Fibroblast of villous mesenchyme (primary cell): ENCODE measurements around the gene CDC42SE1. TPM values are rescaled to one million over a fixed set of nuclear protein-coding genes. Genes with fewer than 3 reads are reported as not detected.

Experiments
- DNase-seq: peaks from one replicate; pipeline ENCODE4 v3.0.0-alpha.2; 2010; ENCODE audit warnings: low read depth
- H3K4me3 ChIP-seq: 2 replicates; pipeline ENCODE4 v1.5.1; 2011; ENCODE audit warnings: low read depth, mild to moderate bottlenecking, low read length
- CTCF ChIP-seq: IDR thresholded peaks from 2 replicates; pipeline ENCODE4 v1.5.1; 2012; ENCODE audit warnings: low read depth, mild to moderate bottlenecking, low read length; ENCODE audit not compliant: insufficient read depth
- total RNA-seq: library from RNA; depleted of rRNA; stranded (reverse); fragments of >200 nt; gene quantifications from 2 replicates; pipeline ENCODE4 v1.2.3, GENCODE V29; 2012

CDC42SE1 gene
- total RNA-seq, 1 donor, result 68.2 TPM

GRCh38 chr1:151026460-151026859 is 33.0 kb downstream of the CDC42SE1 start:
- no peak for DNase-seq
- no peak for TF ChIP-seq CTCF
- H3K4me3 ChIP-seq, result no peak overlapping the region

GRCh38 chr1:151024540-151025146 is 34.8 kb downstream of the CDC42SE1 start:
- peak; percentile 86 for TF ChIP-seq CTCF
- H3K4me3 ChIP-seq, result no peak overlapping the region
- peak; percentile 72 for DNase-seq

- TF ChIP-seq CTCF, result peak; percentile 11
- DNase-seq, result peak; percentile 72
- no peak overlapping the region for H3K4me3 ChIP-seq
These were observed 45.9 kb downstream of the CDC42SE1 start for GRCh38 chr1:151013518-151013917.

- no peak overlapping the region for H3K4me3 ChIP-seq
- DNase-seq, result no peak
- TF ChIP-seq CTCF, result no peak
These were observed 46.5 kb downstream of the CDC42SE1 start for GRCh38 chr1:151012684-151013471.

- no peak overlapping the region for H3K4me3 ChIP-seq
- no peak for TF ChIP-seq CTCF
- DNase-seq, result no peak
These were observed 48.1 kb downstream of the CDC42SE1 start for GRCh38 chr1:151011154-151011850.

GRCh38 chr1:151010346-151010726 is 49.1 kb downstream of the CDC42SE1 start:
- H3K4me3 ChIP-seq, result no peak overlapping the region
- no peak for TF ChIP-seq CTCF

More at GRCh38 chr1:151010346-151010726, 49.1 kb downstream of the CDC42SE1 start:
- DNase-seq, result no peak
